HG02759 (cell line): Measurements from ENCODE around the gene UNC13B.
"Not testable (repeated sequence)": the region's sequence is repeated elsewhere in the genome, so short reads cannot be mapped to it uniquely, and the experiment has no call there.

Experiments
- ATAC-seq: cut with Tn5 transposase; IDR thresholded peaks from one replicate; pipeline ENCODE4 v1.9.1; 2021; ENCODE audit warnings: mild to moderate bottlenecking, moderate library complexity; ENCODE audit not compliant: unreplicated experiment

The UNC13B gene

GRCh38 chr9:35220659-35221338, 59.0 kb downstream of the UNC13B start:
- no peak for ATAC-seq

GRCh38 chr9:35225677-35226076, 63.9 kb downstream of the UNC13B start:
- no peak for ATAC-seq

GRCh38 chr9:35226651-35227050, 64.8 kb downstream of the UNC13B start:
- no peak for ATAC-seq

GRCh38 chr9:35227284-35227683, 65.5 kb downstream of the UNC13B start:
- no peak for ATAC-seq

GRCh38 chr9:35229066-35229778, 67.4 kb downstream of the UNC13B start:
- no peak for ATAC-seq

GRCh38 chr9:35229779-35230143, 68.0 kb downstream of the UNC13B start:
- ATAC-seq: no peak

GRCh38 chr9:35232867-35233544, 71.2 kb downstream of the UNC13B start:
- no peak for ATAC-seq

- no peak for ATAC-seq
Measured at GRCh38 chr9:35236692-35237091, 74.9 kb downstream of the UNC13B start.

GRCh38 chr9:35237311-35237710, 75.5 kb downstream of the UNC13B start:
- ATAC-seq: no peak

- ATAC-seq: not testable (repeated sequence)
Measured at GRCh38 chr9:35245945-35246344, 84.1 kb downstream of the UNC13B start.

- ATAC-seq: no peak
Measured at GRCh38 chr9:35253075-35253474, 91.3 kb downstream of the UNC13B start.

GRCh38 chr9:35254237-35254636, 92.4 kb downstream of the UNC13B start:
- ATAC-seq: no peak

- no peak for ATAC-seq
Measured at GRCh38 chr9:35254984-35255857, 93.4 kb downstream of the UNC13B start.

- no peak for ATAC-seq
Measured at GRCh38 chr9:35257986-35258659, 96.3 kb downstream of the UNC13B start.

- no peak for ATAC-seq
Measured at GRCh38 chr9:35258660-35259474, 97.1 kb downstream of the UNC13B start.

GRCh38 chr9:35260186-35260585, 98.4 kb downstream of the UNC13B start:
- ATAC-seq: no peak

- ATAC-seq: no peak
Measured at GRCh38 chr9:35262064-35262463, 100.3 kb downstream of the UNC13B start.

GRCh38 chr9:35267710-35268109, 105.9 kb downstream of the UNC13B start:
- no peak for ATAC-seq

- no peak for ATAC-seq
Measured at GRCh38 chr9:35269919-35270318, 108.1 kb downstream of the UNC13B start.

GRCh38 chr9:35271637-35272036, 109.8 kb downstream of the UNC13B start:
- ATAC-seq: no peak
